Measurements from ENCODE around the gene FAHD2B.
"Not testable (repeated sequence)": the region's sequence is repeated elsewhere in the genome, so short reads cannot be mapped to it uniquely, and the experiment has no call there.

Gene FAHD2B, protein sequence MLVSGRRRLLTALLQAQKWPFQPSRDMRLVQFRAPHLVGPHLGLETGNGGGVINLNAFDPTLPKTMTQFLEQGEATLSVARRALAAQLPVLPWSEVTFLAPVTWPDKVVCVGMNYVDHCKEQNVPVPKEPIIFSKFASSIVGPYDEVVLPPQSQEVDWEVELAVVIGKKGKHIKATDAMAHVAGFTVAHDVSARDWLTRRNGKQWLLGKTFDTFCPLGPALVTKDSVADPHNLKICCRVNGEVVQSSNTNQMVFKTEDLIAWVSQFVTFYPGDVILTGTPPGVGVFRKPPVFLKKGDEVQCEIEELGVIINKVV
- 9.3 to 11.2 reads per million in 2 donors for total RNA-seq

DNA sequence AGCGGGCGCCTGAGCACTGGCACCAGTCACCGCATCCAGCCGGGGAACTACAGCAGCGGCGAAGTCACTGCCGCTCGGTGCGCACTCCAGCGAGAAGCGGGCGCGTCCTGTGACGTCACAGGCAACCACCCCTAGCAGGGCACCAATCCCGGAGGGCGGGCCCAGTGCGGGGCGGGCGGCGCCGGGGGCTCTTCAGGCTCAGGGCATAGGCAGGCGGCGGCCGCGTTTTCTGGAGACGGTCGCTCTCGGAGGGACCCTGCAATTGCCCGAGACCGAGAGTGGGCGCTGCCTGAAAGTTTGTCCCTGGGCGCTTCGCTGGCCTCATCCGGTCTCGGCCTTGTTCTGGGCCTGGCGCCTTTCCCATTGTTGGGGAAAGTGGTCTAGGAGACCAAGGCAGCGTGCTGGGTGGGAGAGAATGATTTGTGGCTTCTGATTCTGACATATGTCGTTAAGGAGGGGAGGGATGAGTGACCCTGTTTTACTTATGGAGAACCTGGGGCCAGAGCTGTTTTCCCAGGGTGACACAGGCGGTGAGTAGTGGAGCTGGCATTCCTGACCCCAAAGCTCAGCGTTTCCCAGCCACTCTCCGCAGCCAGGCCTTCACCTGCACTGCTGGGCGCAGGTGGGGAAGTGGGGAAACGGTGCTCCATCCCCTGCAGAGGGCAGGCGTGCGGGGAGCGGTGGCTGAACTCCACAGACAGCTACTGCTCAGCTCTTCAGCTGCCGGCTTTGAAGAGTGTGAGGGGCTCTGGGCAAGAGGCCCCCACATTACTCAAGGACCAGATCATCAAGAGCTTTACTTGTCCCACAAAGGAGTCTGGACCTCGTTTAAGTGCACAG is at the start of gene FAHD2B:
FAHD2B (minus strand) TSS at position 111 of the 840 bp plus-strand sequence. CDS start 3,176 bp downstream, outside the sequence.
- DNase-seq = peak; percentile 73

DNA sequence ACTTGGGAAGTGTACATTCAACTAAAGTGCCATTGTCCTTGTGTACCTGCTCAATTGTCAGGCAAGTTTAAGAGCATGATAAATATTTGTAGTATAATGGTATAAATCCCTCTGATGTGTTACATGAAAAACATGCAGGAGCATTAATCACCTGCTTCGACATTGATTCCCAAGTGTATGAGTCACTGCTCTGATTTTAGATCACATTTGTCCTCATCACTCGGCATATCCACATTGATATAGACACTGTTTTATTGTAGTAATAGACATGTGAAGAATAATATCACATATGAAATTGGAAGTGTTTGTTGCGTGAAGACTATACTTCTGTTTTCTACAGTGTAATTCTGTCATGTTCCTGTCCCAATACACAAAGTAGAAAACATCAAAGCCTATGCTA is 49.3 kb upstream of the FAHD2B start:
- not testable (repeated sequence) for DNase-seq

DNA sequence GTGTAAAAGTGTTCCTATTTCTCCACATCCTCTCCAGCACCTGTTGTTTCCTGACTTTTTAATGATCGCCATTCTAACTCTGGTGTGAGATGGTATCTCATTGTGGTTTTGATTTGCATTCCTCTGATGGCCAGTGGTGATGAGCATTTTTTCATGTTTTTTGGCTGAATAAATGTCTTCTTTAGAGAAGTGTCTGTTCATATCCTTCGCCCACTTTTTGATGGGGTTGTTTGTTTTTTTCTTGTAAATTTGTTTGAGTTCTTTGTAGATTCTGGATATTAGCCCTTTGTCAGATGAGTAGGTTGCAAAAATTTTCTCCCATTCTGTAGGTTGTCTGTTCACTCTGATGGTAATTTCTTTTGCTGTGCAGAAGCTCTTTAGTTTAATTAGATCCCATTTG is 34.4 kb upstream of the FAHD2B start:
- DNase-seq = not testable (repeated sequence)

DNA sequence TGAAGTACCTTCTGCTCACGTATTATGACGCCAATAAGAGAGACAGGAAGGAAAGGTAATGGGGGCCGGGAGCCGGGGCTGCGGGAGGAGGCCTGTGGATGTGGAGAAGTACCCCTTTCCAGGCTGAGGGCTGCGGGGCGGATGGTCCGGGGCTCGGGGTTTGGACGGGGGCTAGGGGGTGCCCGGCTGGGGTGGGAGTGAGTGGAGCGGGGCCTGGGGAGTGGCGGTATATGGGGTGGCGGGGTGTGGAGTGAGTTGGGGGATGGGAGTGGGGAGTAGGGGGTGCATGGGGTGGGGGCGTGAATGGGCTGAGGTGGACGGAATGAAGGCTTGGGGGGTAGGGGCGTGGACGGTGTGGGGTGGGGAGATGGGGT is 19.2 kb upstream of the FAHD2B start:
- not testable (repeated sequence) for DNase-seq

DNA sequence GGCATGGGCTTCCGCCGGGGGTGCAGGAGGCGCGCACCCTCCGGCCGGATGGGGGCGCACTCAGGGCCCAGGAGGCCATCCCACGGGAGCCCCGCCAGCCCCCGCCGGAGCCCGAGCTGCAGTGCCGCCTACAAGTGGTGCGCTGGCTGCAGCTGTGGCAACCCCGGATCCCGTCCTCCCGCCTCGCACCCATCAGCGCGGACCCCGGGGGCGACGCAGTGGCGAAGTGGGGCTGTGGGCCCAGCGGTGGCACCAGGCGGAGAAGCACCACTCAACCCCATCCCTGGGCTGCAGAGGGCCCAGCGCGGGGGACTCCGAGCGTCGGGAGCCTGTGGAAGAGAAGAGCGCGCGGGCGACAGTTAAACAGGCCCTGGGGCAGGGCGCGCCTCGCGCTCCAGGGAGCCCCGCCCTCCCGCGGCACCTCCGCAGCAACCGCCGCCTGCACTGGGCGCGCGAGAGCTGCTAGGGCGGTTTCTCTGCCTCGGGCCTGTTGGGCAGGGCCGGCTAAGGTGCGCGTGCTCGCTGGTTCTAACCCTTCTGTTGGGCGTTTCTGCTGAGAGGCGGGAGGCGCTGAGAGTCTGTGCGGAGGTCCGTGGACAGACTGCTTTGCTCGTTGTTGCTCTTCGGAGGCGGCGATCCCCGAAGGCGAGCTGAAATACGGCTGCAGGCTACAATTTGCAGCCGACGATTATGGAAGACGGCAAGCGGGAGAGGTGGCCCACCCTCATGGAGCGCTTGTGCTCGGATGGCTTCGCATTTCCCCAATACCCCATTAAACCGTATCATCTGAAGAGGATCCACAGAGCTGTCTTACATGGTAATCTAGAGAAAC is 18.6 kb upstream of the FAHD2B start, which contains the start of gene ANKRD36:
ANKRD36 (plus strand) TSS at position 104 of the 832 bp plus-strand sequence; CDS start at position 691, 587 bp downstream.
- not testable (repeated sequence) for DNase-seq

DNA sequence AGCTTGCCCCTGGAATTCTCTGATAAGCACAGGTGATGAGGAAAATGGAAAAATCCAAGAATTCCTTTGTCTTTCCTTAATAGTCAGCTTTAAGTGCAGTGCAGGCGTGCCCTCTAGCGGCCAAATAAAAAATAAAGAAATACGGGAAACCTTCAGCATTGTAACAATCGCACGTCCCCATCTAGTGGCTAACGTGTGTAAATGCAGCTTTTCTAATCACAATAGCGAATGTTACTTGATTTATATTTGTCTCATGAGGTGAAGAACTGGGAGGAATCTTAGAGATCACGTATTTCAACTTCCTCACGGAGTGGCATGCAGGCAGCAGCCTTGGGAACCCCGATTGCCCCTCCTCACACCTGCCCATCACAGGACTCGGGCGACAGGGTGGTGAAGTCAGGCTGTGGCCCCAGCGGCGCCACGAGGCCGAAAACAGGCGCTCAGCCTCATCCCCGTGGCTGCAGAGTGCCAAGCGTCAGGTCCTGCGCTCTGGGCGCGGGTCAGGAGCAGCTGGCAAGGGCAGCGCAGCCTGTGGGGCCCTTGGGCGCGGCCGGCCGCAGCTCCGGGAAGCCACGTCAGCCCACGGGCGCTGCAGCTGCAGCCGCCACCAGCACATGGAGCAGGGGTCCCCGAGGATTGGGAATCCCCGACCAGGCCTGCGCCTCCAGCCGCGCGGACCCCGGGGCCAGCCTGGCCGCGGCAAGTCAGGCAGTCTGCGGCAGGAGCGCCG is 17.8 kb upstream of the FAHD2B start:
- not testable (repeated sequence) for DNase-seq

DNA sequence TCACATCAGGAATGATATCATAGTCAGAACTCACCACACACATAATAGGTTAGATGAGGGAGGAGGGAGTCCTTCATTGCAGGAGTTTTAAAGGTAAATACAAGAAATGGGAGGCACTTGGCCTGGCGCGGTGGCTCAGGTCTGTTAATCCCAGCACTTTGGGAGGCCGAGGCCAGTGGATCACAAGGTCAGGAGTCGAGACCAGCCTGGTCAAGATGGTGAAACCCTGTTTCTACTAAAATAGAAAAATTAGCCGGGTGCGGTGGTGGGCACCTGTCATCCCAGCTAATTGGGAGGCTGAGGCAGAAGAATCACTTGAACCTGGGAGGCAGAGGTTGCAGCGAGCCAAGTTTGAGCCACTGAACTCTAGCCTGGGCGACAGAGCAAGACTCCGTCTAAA is 16.6 kb upstream of the FAHD2B start:
- not testable (repeated sequence) for DNase-seq

DNA sequence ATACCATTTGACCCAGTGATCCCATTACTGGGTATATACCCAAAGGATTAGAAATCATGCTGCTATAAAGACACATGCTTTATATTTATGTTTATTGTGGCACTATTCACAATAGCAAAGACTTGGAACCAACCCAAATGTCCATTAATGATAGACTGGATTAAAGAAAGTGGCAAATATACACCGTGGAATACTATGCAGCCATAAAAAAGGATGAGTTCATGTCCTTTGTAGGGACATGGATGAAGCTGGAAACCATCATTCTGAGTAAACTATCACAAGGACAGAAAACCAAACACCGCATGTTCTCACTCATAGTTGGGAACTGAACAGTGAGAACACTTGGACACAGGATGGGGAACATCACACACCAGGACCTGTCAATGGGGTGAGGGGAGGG is 12.2 kb upstream of the FAHD2B start:
- DNase-seq = not testable (repeated sequence)

DNA sequence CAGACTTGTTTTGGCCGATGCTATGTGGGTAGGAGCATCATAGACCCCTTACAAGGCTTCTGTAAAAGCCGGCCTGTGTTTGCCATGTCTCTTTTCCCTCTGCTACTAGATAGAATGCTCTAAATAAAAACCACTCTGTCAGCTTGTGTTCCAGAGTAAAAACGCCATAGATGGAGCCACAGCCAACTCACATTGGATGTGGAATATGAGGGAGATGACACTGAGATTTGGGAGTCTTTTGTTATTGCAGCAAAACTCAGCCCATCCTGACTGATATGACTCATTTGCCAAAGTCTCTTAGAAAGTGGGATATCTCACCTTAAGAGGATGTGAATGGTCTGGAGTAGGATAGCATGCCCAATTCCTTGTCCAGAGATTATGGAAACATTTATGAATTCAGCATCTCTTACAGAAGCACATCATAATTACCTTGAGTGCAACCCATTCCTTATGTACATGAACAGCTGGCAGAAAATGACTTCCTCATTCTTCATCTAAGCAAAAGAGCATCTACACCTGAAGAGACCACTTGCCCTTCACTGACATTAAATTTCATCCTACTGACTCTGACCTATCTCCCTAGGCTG is 4.2 kb upstream of the FAHD2B start:
- not testable (repeated sequence) for DNase-seq

DNA sequence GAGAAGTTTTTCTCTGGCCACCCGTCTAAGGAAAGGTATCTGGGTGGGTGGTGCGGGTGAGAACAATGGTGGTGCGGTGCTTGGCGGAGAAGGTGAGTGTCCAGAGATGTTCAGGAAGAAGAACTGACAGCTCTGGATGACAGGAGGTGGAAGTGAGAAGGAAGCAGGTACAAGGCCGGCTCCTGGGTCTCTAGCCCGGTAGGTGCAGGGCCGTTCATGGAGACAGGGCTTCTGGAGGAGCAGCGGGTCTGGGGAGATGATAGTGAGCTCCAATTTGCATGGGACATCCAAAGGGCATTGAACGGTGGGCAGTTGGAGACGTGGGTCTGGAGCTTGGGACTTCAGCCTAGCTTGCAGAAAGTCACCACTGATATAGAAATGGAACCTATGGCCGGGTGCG is 979 bp upstream of the FAHD2B start:
- DNase-seq = no peak

DNA sequence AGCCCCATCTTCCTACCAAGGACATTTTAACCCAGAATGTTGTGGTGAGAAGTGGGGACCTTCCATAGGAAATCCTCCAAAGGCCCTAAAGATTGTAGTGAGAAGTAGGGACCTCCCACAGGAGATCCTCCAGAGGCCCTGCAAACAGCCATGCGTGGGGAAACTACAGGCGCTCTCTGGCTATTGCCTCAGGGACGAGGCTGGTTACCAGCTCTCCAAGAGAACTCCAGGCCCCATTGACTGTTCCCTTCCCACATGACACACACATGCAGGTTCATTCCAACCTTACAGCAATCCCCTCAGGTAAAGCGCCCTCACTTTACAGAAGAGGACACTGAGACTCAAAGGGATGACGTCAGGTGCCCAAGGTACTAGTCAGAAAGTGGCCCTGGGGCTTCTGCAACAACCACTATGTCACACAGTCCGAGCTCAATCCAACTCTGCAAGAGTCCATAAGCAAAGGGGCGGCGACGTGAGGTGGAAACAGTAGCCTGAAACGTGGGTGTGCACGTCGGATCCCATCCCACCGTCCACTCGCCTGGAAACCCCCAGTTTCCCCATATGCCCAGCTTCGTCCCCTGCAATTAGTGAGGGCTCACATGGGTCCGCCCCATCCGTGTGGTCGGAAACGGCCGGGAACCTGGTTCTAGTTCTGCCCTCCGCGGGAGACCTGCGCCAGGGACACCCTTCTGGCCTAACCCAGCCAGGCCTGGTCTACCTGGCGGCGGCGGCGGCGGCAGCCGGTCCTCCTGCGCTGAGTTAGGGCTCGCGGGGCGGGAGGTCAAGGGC is 505 bp downstream of the FAHD2B start:
- not testable (repeated sequence) for DNase-seq

DNA sequence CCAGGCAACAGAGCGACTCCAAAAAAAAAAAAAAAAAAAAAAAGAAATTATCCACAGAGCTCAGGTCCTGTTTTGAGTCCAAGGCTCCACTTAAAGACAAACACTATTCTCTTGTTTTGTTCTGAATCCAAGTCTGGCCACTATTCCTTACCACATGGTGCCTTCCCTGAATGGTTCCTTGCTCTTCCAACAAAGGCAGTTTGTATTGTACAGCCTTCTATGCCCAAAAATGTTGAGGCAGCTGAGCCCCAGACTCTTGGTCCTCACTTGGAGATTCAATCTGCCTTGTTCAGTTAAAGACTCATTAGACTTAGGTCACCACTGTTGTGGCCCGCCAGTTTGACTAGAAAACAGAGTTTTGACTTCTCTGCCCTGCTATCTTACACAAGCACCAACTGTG is 1.7 kb downstream of the FAHD2B start:
- not testable (repeated sequence) for DNase-seq

DNA sequence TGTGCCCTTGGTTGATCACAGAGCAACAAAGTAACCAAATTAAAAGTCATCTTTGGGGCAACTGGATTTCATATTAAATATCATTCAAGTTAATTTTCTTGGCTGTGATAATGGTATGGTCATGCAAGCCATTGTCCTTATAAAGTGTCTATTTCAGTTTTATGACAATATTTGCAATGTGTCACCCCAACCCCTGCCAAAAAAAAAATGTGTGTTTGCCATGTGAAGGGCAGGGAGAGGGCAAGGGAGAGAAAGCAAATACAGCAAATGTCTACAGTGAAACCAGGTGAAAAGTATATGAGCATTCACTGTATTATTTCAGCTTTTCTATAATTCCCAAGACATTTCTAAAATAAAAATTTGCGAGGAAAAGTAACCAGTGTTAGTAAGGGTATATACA is 6.0 kb downstream of the FAHD2B start:
- not testable (repeated sequence) for DNase-seq

DNA sequence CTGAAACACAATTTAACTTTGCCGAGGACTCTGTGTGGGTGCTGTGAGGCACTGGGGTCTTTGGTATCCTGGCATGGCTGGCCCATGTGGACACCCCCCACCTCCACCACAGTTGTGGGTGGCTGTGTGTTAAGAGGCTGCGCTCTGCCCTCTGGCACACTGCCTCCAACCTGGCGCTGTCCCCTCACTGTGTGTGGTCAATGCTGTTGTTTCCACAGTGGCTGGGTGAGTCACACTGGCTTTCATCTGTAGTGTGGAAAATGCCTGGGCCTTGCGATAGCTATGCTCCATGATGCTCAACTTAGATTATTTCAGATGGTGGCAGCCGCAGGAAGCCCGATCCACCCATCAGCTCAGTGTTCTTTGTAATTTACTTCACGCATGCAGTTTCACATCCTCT is 9.6 kb downstream of the FAHD2B start:
- DNase-seq = not testable (repeated sequence)

DNA sequence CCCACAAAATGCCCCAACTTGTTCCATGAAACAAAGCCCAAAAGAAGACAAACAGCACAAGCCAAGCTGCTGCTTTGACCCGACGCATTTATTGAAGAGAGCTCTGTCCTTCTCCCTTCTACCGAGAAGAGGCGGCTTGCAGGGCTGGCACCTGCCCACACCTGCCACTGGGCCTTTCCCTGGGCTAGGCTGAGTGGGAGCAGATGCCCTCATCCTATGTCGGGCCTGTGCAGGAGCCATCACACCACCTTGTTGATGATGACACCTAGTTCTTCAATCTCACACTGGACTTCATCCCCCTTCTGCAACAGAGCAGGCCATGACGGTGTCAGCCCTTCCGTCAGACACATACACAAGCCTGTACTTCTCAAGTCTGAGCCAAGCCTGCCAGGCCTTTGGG is 11.2 kb downstream of the FAHD2B start:
- not testable (repeated sequence) for DNase-seq

DNA sequence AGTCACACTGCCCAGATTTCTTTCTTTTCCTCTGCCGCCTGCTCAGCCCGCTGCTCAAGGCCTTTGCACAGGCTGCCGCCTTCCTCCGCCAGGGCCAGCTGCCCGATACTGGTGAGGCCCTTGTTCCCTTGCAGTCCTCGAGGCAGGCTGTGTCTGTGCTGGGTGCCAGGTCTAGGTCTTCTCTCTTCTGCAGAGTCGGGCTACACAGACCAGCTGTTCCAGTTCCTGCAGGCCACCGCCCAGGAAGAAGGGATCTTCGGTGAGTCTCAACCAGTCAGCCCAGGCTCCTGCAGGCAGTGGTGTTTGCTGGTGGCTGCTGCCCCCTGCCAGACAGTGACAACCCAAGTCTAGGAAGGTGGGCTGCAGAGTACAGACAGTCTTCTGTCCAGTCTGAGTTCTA is 12.5 kb downstream of the FAHD2B start:
- DNase-seq = not testable (repeated sequence)

DNA sequence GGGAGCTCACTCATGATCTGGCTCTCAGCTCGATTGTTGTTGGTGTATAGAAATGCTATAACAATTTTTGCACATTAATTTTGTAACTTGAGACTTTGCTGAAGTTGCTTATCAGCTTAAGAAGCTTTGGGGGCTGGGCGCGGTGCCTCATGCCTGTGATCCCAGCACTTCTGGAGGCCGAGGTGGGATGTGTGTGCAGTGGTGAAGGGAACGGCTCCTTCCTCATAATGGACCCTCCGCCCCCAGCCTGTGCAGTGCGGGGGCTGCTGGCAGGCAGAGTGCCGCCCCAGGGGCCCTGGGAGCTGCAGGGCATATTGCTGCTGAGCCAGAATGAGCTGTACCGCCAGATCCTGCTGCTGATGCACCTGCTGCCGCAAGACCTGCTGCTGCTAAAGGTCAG is 13.8 kb downstream of the FAHD2B start:
- not testable (repeated sequence) for DNase-seq

DNA sequence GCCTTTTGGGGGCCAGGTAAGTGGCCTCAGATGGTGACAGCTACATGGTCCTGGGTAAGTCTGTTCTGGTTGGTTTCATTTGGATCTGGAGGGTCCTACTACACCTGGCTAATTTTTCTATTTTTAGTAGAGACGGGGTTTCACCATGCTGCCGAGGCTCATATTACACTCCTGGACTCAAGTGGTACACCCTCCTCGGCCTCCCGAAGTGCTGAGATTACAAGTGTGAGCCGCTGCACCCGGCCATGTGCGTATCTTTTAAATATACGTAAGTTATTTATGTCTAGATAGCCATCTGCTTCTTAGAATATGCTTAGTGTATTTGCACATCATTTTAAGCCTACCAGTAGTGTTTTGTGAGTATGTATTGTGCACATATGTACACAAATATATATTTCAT is 17.5 kb downstream of the FAHD2B start:
- not testable (repeated sequence) for DNase-seq

DNA sequence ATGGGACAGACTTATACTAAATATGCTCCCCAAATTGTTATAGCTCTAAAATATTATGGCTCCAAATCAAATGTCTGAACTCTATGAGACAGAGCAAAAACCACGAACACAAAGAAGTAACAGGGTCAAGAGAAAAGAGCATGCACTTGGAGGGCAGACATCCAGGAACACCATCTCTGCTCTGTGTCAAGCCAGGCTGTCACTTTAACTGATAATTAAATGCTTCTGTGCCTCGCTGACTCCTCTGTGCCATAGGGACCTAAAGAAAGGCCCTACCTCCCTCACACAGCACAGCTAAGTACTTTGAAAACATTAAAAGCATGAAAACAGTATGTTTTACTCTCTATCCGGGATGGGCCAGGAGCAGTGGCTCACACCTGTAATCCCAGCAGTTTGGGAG is 23.8 kb downstream of the FAHD2B start:
- DNase-seq = not testable (repeated sequence)

DNA sequence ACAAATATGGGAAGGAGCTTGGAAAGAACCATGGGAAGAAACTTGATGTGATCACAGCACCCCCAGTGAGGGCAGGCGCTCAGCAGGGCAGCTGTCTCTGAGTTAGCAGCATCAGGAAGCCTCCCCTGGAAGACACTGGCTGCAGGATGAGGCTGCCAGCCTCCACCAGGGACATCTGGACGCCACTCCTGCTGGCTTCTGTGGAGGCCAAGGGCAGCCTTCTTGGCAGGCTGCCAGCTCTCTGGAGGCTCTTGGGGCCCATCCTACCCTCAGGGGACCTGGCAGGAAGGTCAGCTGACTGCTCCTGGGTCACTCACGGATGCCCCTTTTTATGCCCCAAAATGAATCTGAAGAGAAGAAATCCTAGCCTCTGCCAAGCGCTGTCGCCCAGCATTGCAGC is 26.0 kb downstream of the FAHD2B start:
- DNase-seq = not testable (repeated sequence)

DNA sequence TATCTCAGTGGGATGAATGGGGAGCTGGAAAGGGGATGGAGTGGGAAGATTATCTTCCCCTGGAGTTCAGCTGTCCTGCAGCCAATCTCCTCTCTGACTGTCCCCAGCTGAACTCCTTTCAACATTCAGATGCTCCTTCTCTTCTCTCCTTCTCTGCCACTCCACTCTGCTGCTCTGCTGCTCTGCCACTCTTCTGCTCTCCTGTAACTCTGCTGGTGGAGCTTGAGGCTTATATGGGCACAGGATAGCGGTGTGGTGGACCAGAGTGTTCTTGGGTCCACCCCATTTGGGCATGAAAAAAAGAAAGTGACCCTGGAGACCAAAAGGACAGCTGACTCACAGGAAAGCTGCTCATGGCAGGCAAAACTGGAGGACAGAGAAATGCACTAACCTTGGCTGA is 26.6 kb downstream of the FAHD2B start:
- no peak for DNase-seq
